ENCODE data around the gene RFNG.

The RFNG gene

DNA sequence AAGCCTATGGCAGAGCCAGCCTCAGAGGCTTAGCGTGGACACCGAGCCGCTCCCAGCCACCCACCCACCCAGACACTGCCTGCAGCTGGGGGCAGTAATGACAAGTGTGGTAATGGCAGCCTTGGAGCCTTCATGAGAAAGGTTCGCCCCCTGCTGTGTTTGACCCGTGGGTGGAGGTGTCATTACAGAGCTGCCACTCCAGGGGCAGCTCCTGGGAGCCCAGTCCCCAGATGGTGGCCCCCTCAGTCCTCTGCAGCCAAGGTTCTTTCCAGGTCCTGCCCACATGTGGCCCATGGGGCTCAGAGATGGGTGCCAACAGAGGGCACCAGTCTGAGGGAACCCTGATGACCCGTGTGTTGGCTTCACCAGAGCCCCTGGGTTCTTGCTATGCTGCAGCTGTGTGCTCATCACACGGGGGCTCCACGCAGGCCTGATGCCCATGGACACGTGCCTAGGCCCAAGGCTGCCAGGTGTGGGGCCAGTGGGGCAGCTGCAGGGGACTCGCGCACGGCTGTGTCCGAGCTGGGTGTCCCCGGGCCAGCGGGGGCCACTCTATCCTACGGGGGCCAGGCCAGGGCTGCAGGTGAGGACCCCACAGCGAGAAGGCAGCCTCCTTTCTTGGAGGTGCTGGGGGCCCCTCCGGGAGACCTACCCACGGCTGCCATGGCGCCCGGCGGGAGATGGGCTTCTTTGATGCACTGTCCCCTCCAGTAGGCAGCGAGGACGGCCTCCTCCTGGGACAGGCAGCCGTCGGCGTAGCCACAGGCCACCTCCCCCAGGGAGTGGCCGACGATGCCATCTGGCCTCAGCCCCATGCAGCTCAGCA lies 38.3 kb upstream of the RFNG start:
- no peak for DNase-seq (ENCODE audit: low spot score)

DNA sequence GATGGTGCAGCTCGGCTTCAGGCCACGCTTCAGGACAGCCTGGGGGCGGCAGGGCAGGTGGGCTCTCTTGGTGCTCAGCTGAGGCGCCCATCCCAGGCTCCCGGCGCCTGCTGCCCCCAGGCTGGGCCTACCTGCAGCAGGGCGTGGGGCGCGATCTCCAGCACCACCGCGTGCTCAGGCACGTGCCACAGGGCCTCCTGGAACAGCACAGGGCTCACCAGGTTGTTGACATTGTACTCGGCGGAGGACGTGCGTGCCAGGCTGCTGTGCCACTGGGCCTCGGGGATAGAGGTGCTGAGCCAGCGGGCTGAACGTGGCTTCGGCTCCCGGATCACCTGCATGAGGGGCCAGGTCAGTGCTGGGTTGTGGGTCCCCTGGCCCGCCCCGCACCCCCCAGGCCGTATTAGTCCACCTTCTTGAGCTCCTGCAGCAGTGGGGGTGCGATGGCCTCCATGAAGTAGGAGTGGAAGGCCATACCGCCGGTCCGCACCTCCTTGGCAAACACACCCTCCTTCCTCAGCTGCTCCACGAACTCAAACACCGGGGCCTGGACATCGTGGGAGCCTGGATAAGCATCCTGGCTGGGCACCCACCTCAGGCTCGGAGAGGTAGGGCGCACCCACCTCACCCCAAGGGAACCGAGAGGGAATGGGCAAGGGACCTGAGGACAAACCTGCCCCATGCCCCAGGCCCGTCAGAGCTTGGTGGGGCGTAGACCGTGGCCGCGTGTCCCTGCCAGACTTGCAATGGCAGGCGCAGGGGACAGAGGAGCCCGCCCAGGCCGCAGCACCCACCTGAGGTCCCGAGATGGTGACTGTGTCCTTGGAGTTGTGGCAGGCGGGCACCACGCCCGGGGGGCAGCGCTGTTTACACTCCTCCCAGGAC lies 37.5 kb upstream of the RFNG start:
- DNase-seq (ENCODE audit: low spot score): no peak

DNA sequence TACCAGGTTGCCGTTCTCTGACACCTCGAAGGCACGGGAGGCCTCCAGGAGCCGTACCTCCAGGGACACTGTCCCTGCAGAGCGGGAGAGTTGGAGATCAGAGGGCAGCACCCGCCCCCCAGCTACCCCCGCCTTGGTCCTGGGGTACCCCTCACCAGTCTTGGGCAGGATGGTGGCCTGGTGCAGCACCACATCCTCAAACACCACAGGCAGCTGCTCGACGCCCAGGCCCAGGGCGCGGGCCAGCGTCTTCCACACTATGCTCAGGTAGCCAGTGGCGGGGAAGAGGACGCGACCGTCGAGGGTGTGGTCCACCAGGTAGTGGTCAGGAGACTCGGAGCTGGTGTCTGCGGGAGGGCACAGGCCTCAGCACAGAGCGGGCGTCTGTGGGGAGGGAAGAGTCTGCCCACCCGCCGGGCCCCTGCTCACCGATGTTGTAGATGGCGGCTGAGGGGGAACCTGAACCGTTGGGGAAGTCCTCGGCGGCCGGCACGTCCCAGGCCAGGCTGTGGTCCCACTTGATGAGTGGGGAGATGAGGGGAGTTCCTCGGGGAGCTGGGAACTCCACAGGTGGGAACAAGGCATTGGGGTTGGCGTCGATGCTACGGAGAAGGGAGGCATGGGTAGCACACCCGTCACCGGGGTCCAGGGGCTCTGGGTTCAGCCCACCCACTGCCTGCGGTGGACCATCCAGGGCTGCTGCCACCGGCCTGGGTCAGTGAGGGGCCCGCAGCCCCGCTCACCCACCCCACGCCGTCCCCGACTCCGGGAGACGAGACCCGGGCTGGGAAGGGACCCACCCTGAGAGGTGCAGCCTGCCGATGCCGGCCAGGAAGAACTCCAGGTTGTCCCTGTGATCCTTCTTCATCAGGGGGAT lies 36.6 kb upstream of the RFNG start:
- no peak for DNase-seq (ENCODE audit: low spot score)

DNA sequence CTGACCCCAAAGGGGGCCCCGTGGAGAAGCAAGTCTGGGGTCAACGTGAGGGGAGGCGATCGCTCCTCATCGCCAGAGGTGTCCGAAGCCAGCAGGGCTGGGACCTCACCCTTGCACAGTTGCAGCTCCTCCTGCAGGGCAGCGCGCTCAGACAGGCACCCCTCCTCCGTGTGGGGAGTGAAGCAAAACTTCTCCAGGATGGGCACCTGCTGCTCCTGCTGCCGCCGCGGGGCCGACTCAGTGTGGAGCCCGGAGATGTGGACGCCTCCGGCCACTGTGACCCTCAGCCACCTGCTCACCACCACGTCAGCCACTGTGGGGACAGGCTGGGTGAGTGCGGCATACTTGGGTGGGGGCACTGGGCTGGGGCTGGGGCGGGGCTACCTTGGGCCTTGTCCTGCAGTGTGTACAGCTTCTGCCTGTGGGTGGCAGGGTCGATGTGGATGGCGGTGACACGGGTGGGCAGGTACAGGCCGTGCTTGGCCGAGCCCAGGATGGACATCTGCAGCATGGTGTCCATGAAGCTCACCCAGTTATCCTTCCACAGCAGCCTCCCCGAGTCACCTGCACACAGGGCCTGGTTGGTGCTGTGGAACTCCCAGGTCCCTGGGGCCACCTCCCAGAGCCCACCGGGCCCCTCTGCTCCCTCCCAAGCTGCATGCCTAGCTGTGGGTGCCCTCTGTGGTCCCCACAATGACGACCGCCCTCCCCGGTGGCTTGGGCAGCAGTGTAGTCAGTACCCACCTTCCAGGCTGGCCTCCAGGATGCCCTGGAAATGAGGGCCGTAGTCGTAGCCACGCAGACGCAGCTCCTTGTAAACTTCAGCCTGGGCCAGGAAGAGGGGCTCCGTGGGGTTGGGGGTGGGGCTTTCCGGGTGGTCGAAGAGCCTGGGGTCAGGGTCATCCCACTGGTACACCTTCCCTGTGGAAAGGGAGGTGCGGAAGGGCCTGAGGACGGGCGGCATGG lies 35.6 kb upstream of the RFNG start:
- DNase-seq (ENCODE audit: low spot score): no peak

DNA sequence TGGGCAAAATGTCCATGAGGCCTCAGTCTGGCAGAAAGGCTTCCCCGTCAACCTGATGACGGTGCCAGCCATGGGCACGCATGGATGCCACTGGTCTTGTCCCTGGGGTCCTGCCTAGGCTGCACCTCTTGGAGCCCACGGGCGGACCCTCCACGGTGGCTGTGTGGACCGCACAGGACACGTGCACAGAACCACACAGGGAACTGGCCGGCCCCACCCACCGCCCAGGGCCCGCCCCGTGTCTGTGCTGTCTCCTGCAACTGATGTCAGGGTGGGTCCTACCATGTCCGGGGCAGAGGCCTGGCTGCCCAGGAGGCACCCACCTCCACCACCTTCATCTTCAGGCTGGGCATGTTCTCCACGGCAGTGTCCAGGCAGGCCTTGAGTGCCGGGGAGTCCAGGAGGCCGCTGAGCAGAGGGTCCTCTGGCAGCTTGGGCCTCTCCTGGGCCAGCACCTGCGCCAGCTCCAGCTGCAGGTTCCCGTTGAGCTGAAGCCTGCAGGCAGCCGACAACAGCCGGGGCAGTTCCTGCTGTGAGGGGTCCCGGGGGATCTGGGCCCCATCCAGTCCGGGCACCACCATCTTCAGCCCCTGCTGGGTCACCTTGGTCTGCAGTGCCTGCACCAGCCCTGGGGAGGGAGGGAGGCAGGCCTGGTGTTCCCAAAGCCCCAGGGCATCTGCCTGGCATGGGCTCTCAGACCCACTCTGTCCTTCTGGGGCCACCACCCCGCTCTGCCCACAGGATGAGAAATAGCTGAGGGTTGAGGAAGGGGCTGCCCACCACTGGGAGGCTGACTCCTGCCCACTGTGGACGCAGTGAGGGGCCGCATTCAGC lies 34.5 kb upstream of the RFNG start:
- no peak for DNase-seq (ENCODE audit: low spot score)

DNA sequence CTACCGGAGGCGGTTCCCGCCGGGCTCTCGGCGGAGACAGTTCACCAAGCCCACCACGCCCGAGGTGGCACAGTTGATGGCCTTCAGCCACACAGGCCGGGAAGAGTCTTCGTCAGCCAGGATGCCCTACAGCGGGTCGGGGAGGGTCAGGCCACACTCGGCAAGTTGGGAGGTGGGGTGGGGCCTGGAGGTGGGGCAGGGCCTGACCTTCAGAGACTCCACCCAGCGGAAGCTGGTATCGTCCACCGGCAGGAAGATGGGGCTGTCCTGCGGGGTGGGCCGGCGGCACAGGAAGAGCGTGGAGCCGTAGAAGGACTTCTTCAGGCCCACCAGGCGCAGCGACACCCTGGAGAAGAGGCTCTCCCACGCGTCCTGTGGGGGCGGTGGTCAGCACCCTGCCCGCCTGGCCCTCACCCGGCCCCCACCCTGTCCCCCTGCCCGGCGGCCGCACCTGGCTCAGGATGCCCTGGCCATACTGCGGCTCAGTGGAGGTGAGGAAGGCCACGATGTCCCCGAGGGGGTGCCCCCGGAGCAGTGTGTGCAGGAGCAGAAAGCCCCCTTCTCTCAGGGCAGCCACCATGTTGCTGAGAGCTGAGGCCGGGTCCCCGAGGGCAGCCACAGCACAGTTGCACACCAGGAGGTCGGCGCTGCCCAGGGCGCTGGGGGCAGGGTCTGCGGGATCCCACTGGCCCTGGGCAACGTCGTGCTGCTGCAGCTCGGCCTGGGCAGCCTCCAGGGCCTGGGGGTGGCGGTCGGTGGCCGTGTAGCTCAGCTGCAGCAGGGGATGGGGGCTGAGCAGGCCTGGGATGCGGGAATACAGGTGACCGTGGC lies 33.6 kb upstream of the RFNG start:
- DNase-seq (ENCODE audit: low spot score): no peak

DNA sequence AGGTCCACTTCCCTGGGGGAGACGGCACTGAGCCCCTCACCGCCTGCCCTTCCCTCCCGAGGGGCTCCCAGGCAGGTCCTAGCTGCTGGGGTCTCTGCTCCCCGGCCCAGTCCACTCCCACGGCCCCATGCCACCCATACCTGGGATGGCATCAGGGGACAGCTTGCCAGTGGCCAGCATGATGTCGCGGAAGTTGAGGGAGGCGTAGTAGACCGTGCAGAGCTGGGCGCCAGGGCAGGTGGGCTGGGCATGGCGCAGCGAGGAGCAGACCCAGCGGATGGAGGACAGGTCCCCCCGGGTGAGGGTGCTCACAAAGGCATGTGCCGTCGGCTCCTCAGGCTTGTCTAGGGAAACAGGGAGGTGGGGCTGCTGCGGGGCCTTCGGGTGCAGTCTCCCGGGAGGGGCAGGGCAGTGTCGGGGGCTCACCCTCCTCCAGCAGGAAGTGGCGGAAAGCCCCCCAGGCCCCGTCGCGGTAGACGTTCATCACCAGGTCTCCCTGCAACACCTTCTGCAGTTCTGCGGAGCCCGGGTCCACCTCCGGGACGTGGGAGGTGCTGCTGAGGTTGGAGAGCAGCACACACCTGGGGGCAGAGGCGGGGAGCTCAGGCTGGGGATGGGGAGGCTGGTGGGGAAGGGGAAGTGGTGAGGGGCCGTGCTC lies 32.9 kb upstream of the RFNG start:
- DNase-seq (ENCODE audit: low spot score): no peak

DNA sequence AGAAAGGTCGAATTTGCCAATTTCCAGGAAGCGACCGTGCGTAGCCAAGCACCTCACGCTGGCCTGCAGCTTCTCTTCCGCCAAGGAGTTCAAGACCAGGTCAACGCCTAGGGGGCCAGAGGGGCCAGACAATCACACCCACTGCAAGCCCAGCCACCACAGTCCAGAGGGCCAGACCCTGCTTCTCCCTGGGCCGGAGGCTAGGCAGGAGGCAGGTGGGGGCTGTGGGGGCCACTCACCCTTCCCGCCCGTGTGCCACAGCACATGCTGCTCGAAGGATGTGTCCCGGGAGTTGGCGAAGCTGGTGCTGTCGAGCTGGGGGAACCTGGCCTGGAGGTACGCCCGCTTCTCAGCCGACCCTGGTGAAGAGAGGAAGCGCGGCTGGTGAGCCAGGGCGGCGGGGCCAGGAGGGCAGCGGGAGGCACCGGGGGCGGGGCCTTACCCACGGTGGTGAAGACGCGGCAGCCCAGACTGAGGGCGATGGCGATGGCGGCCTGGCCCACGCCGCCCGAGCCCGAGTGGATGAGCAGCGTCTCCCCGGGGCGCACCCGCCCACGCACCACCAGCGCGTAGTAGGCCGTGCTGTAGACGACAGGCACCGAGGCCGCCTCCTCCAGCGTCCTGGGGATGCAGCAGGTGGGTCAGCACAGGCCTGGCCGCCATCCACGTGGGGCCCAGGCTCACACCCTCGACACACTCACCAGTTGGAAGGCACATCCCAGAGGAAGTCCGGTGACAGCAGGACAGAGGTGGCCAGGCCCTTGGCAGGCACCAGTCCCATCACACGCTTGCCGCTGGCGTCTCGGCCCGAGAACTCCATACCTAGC lies 32.1 kb upstream of the RFNG start:
- DNase-seq (ENCODE audit: low spot score): no peak

DNA sequence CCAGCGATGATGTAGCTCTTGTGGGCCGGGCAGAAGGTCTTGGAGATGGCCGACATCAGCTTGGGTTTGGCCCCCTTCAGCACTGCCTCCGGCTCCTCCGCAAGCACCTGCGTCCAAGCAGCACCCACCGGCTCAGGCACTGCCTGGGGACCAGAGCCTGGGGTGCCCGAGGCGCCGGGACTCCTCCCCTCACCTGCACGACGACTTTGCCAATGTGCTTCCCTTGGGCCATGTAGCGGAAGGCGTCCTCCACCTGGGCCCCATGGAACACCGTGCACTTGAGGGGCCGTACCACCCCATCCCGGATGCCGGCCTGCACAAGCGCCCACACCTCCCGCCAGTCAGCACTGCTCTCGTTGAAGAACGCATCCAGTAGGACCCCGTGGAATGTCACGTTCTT lies 31.4 kb upstream of the RFNG start:
- DNase-seq (ENCODE audit: low spot score): no peak

DNA sequence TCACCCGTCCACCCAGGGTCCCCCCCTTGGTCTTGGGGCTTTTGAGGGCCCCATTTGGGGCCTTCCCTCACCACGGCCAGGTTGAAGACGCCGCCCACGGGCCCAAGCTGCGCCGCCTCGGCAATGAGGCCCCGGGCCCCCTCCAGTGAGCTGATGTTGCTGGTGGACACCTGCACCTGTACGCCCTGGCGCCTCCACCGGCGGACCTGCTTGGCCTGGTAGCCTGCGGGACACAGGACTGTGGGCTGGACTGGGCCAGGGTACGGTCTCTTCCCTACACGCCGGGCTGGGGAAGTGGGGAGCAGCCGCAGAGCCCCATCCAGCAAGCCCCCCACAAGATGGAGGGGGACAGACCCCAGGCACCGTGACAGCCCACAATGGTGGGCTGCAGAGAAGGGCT lies 30.8 kb upstream of the RFNG start:
- DNase-seq (ENCODE audit: low spot score): no peak

DNA sequence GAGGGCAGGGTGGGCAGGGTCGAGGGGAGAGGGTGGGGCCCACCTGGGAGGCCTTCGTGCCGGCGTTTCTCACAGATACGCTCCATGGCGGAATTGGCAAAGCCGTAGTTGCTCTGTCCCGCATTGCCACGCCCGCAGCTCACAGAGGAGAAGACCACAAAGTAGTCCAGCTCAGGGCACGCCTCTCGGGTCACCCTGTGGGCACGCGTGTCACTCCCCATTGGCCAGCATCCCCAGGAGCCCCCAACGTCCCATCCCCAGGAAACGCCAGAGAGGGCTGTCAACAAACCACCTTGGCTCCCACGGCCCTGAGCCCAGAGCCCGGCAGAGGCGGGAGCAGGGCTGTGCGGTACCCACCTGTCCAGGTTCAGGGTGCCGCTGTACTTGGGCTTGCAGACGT lies 30.4 kb upstream of the RFNG start:
- no peak for DNase-seq (ENCODE audit: low spot score)

DNA sequence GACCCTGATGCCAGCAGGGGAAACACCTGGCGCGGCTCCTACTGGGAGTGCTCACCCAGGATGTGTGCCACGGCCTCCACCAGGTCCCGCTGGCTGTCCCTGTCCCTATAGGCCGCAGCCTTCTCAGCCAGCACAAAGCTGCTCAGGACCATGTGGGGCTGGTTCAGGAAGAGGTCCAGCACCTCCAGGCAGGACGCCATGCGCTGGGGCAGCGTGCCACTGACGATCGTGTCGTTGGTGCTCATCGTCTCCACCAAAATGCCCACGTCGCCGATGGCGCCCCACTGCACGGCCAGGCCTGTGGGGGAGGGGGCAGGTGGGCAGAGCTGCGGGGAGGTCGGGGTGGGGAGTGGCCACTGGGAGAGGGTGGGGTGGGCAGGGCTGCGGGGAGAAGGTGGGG lies 29.9 kb upstream of the RFNG start:
- no peak for DNase-seq (ENCODE audit: low spot score)

DNA sequence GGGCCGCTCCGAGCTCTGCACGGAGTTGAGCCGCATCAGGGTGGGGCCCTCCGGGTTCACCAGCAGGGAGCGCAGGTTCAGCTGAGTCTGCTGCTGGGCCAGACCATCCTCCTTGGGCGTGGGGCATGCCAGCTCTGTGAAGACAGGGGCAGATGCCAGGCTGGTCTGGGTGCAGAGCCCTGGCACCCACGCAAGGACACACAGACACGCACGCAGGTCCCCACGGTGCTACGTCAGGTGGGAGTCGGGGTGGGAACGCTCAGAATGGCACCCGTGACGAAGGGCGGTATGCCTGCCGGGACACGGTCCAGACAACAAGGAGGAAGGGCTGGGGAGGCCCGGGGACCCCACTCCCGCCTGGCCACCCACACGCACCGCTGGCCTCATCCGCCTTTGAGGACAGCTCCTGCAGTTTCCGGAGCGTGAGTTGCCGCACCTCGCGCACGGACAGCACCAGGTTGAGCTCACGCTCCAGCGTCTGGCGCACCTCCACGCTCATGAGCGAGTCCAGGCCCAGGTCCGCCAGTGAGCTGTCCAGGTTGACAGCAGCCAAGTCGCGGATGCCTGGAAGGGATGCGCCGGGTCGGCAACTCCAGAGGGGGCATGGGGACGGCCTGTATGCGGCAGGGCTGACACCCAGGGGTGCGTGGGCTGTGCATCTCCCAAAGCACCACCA lies 29.3 kb upstream of the RFNG start:
- DNase-seq (ENCODE audit: low spot score): no peak

DNA sequence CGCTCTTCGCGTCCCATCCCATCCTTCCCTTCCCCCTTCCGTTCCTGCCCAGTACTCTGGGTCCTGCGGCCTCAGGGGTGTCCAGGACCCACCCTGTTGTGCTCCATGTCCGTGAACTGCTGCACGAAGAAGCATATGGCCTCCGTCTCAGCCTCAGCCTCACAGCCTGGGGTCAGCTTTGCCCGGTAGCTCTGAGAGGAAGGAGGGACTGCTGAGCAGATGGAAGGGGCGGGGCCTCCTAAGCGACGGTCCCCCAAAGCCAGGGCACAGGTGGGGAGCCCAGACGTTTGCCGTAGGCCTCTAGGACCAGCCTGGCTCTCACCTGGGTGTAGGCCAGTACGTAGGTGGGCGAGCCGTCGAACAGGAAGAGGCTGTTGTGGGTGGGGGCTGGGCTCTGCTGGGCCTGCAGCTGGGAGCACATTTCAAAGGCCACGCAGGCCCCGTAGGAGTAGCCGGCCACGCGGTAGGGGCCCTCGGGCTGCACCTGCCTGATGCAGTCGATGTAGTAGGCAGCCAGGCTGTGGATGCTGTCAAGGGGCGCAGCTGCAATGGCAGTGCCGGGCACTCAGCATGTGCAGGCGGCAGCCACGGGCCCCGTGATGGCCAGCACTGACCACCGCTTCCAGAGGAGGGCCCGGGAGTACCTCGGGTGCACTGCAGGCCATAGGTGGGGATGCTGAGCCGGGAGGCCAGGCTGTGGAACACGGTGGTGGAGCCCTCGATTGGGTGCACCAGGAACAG lies 28.6 kb upstream of the RFNG start:
- no peak for DNase-seq (ENCODE audit: low spot score)

DNA sequence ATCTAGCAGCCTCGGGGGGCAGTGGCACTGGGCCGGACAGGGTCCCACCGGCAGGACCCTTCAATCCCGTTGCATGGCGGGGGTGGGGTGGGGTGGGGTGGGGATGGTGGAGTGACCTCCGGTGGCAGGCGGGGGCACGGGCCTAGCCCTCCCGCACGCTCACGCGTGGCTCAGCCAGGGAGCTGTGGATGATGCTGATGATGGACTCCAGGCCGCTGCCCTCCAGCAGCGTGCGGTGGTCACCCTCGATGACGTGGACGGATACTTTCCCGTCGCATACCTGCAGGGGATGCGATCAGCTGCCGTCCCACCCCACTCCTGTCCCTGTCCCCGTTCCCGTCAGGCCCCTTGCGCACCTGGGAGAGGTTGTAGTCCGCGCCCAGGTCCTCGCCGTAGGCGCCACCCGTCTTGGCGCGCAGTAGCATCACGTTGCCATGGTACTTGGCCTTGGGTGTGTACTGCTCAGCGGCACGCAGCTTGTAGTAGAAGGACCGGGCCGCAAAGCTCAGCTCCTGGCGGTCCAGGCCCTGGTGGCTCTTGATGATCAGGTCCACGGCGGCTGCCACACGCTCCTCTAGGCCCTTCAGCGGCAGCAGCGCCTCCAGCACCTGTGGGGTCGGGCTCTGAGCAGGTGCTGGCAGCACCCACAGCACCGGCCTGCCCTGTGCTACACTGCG lies 27.5 kb upstream of the RFNG start:
- DNase-seq (ENCODE audit: low spot score): no peak

DNA sequence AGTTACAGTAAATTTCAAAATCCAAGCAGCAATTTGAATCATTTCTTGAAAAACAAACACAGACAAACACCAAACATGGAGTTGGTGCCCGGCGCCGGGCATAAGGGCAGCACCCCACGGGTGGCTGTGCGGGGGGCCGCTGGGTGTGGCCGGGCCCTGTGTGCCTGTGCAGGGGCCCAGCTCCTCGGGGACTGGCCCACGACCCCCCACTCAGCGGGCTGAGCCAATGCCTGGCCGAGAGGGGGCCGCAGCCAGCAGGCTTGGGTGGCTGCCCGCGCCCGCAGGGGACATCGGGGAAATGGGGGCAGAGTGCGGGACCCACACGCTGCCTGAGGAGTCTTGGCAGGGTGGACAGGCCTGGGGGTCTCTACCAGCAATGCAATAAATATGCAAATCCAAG lies 26.8 kb upstream of the RFNG start:
- no peak for DNase-seq (ENCODE audit: low spot score)

Measured in D341Med (cell line).